HEK293 (cell line): ENCODE measurements around the gene GRIP1.
A peak's percentile ranks its signal among the peaks of the same experiment; 100 is the strongest.

Source experiments
- KLF16 ChIP-seq: fragments of 450-650 bp; formaldehyde crosslinking; IDR thresholded peaks from 2 replicates; pipeline ENCODE4 v1.5.1; 2017; ENCODE audit warnings: missing biosample characterization, missing genetic modification characterization
- KLF8 ChIP-seq: fragments of 450-650 bp; formaldehyde crosslinking; IDR thresholded peaks from 2 replicates; pipeline ENCODE4 v1.5.1; 2016; ENCODE audit warnings: missing biosample characterization, missing genetic modification characterization
- MYNN ChIP-seq: fragments of 450-650 bp; formaldehyde crosslinking; IDR thresholded peaks from 2 replicates; pipeline ENCODE4 v1.5.1; 2016; ENCODE audit warnings: missing biosample characterization, missing genetic modification characterization, borderline replicate concordance
- MZF1 ChIP-seq: fragments of 450-650 bp; formaldehyde crosslinking; IDR thresholded peaks from 2 replicates; pipeline ENCODE4 v1.5.1; 2017; ENCODE audit warnings: missing biosample characterization, missing genetic modification characterization, borderline replicate concordance
- PRDM10 ChIP-seq: fragments of 450-650 bp; formaldehyde crosslinking; IDR thresholded peaks from 2 replicates; pipeline ENCODE4 v1.5.1; 2016; ENCODE audit warnings: missing biosample characterization, missing genetic modification characterization
- RBAK ChIP-seq: fragments of 450-650 bp; formaldehyde crosslinking; IDR thresholded peaks from 2 replicates; pipeline ENCODE4 v1.5.1; 2016; ENCODE audit warnings: missing biosample characterization, missing genetic modification characterization
- SCRT2 ChIP-seq: fragments of 450-650 bp; formaldehyde crosslinking; IDR thresholded peaks from 2 replicates; pipeline ENCODE4 v1.5.1; 2016; ENCODE audit warnings: missing biosample characterization, missing genetic modification characterization
- SP2 ChIP-seq: fragments of 450-650 bp; formaldehyde crosslinking; IDR thresholded peaks from 2 replicates; pipeline ENCODE4 v1.5.1; 2016; ENCODE audit warnings: missing biosample characterization, missing genetic modification characterization
- ZEB2 ChIP-seq: fragments of 450-650 bp; formaldehyde crosslinking; IDR thresholded peaks from 2 replicates; pipeline ENCODE4 v1.5.1; 2016; ENCODE audit warnings: missing biosample characterization, missing genetic modification characterization
- ZNF121 ChIP-seq: fragments of 450-650 bp; formaldehyde crosslinking; IDR thresholded peaks from 2 replicates; pipeline ENCODE4 v1.5.1; 2016; ENCODE audit warnings: missing biosample characterization, missing genetic modification characterization
- ZNF23 ChIP-seq: fragments of 450-650 bp; formaldehyde crosslinking; IDR thresholded peaks from 2 replicates; pipeline ENCODE4 v1.5.1; 2016; ENCODE audit warnings: missing biosample characterization, missing genetic modification characterization, borderline replicate concordance
- ZNF274 ChIP-seq, 2 experiments: fragments of 200-500 bp in 1 of 2; fragments of 450-650 bp in 1 of 2; sonication (Bioruptor generic) in 1 of 2; formaldehyde crosslinking in 1 of 2; IDR thresholded peaks; 2 replicates each; pipeline versions ENCODE4 v1.5.1 to v1.6.1; 2014 to 2016; ENCODE audit warnings: borderline replicate concordance in 1 of 2, inconsistent platforms in 1 of 2, low read length in 1 of 2, missing biosample characterization in 1 of 2, missing genetic modification characterization in 1 of 2
- ZNF394 ChIP-seq: fragments of 450-650 bp; formaldehyde crosslinking; IDR thresholded peaks from 2 replicates; pipeline ENCODE4 v1.5.1; 2016; ENCODE audit warnings: missing biosample characterization, missing genetic modification characterization, mild to moderate bottlenecking, moderate library complexity, borderline replicate concordance
- ZNF416 ChIP-seq: fragments of 450-650 bp; formaldehyde crosslinking; IDR thresholded peaks from 2 replicates; pipeline ENCODE4 v1.5.1; 2016; ENCODE audit warnings: missing biosample characterization, missing genetic modification characterization
- ZNF514 ChIP-seq: fragments of 450-650 bp; formaldehyde crosslinking; IDR thresholded peaks from 2 replicates; pipeline ENCODE4 v1.5.1; 2016; ENCODE audit warnings: missing biosample characterization, missing genetic modification characterization
- ZNF555 ChIP-seq: fragments of 450-650 bp; formaldehyde crosslinking; conservative IDR thresholded peaks from 2 replicates; pipeline ENCODE4 v1.5.1; 2017; ENCODE audit warnings: missing biosample characterization, mild to moderate bottlenecking, missing genetic modification characterization, inconsistent platforms
- ZNF777 ChIP-seq: fragments of 450-650 bp; formaldehyde crosslinking; IDR thresholded peaks from 2 replicates; pipeline ENCODE4 v1.5.1; 2017; ENCODE audit warnings: missing biosample characterization, missing genetic modification characterization, borderline replicate concordance
- ZNF837 ChIP-seq: fragments of 450-650 bp; formaldehyde crosslinking; IDR thresholded peaks from 2 replicates; pipeline ENCODE4 v1.5.1; 2016; ENCODE audit warnings: missing biosample characterization, missing genetic modification characterization
- TF ChIP-seq, protein P1 (sequence below): fragments of 450-650 bp; formaldehyde crosslinking; IDR thresholded peaks from 2 replicates; pipeline ENCODE4 v1.5.1; 2016; ENCODE audit warnings: missing biosample characterization, missing genetic modification characterization, borderline replicate concordance
- TF ChIP-seq, protein P2 (sequence below): fragments of 450-650 bp; formaldehyde crosslinking; IDR thresholded peaks from 2 replicates; pipeline ENCODE4 v1.5.1; 2016; ENCODE audit warnings: missing biosample characterization, missing genetic modification characterization, borderline replicate concordance
- TF ChIP-seq, protein P3 (sequence below): fragments of 450-650 bp; formaldehyde crosslinking; IDR thresholded peaks from 2 replicates; pipeline ENCODE4 v1.5.1; 2016; ENCODE audit warnings: missing biosample characterization, missing genetic modification characterization, borderline replicate concordance

The GRIP1 gene

GRCh38 chr12:66644151-66644550 lies 34.7 kb downstream of the GRIP1 start (continued):
- TF ChIP-seq, protein P1, sequence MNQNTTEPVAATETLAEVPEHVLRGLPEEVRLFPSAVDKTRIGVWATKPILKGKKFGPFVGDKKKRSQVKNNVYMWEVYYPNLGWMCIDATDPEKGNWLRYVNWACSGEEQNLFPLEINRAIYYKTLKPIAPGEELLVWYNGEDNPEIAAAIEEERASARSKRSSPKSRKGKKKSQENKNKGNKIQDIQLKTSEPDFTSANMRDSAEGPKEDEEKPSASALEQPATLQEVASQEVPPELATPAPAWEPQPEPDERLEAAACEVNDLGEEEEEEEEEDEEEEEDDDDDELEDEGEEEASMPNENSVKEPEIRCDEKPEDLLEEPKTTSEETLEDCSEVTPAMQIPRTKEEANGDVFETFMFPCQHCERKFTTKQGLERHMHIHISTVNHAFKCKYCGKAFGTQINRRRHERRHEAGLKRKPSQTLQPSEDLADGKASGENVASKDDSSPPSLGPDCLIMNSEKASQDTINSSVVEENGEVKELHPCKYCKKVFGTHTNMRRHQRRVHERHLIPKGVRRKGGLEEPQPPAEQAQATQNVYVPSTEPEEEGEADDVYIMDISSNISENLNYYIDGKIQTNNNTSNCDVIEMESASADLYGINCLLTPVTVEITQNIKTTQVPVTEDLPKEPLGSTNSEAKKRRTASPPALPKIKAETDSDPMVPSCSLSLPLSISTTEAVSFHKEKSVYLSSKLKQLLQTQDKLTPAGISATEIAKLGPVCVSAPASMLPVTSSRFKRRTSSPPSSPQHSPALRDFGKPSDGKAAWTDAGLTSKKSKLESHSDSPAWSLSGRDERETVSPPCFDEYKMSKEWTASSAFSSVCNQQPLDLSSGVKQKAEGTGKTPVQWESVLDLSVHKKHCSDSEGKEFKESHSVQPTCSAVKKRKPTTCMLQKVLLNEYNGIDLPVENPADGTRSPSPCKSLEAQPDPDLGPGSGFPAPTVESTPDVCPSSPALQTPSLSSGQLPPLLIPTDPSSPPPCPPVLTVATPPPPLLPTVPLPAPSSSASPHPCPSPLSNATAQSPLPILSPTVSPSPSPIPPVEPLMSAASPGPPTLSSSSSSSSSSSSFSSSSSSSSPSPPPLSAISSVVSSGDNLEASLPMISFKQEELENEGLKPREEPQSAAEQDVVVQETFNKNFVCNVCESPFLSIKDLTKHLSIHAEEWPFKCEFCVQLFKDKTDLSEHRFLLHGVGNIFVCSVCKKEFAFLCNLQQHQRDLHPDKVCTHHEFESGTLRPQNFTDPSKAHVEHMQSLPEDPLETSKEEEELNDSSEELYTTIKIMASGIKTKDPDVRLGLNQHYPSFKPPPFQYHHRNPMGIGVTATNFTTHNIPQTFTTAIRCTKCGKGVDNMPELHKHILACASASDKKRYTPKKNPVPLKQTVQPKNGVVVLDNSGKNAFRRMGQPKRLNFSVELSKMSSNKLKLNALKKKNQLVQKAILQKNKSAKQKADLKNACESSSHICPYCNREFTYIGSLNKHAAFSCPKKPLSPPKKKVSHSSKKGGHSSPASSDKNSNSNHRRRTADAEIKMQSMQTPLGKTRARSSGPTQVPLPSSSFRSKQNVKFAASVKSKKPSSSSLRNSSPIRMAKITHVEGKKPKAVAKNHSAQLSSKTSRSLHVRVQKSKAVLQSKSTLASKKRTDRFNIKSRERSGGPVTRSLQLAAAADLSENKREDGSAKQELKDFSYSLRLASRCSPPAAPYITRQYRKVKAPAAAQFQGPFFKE: no peak
- TF ChIP-seq ZNF514 (tag by site-specific recombination) (no peak), ZNF416 (no peak), RBAK (no peak), ZNF121 (tag by site-specific recombination) (no peak), KLF8 (tag by site-specific recombination) (no peak), ZEB2 (tag by site-specific recombination) (0 out of 2 replicates have a peak, but pooled peaks have one; percentile 25), ZNF555 (tag by site-specific recombination) (no peak), KLF16 (no peak), ZNF274 (IDR thresholded peaks at IDR 0.05; ENCODE audit: low read length) (no peak), ZNF274 (tag by site-specific recombination; IDR thresholded peaks at IDR 0.05; ENCODE audit: borderline replicate concordance) (no peak), PRDM10 (tag by site-specific recombination) (peak; percentile 52), SCRT2 (tag by site-specific recombination) (0 out of 2 replicates have a peak, but pooled peaks have one; percentile 19), ZNF837 (no peak), SP2 (tag by site-specific recombination) (no peak), MYNN (tag by site-specific recombination) (no peak), ZNF777 (no peak), ZNF23 (tag by site-specific recombination) (no peak), MZF1 (no peak), ZNF394 (tag by site-specific recombination) (no peak)
- TF ChIP-seq, protein P2, sequence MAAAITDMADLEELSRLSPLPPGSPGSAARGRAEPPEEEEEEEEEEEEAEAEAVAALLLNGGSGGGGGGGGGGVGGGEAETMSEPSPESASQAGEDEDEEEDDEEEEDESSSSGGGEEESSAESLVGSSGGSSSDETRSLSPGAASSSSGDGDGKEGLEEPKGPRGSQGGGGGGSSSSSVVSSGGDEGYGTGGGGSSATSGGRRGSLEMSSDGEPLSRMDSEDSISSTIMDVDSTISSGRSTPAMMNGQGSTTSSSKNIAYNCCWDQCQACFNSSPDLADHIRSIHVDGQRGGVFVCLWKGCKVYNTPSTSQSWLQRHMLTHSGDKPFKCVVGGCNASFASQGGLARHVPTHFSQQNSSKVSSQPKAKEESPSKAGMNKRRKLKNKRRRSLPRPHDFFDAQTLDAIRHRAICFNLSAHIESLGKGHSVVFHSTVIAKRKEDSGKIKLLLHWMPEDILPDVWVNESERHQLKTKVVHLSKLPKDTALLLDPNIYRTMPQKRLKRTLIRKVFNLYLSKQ (tag by site-specific recombination): no peak
- TF ChIP-seq, protein P3, sequence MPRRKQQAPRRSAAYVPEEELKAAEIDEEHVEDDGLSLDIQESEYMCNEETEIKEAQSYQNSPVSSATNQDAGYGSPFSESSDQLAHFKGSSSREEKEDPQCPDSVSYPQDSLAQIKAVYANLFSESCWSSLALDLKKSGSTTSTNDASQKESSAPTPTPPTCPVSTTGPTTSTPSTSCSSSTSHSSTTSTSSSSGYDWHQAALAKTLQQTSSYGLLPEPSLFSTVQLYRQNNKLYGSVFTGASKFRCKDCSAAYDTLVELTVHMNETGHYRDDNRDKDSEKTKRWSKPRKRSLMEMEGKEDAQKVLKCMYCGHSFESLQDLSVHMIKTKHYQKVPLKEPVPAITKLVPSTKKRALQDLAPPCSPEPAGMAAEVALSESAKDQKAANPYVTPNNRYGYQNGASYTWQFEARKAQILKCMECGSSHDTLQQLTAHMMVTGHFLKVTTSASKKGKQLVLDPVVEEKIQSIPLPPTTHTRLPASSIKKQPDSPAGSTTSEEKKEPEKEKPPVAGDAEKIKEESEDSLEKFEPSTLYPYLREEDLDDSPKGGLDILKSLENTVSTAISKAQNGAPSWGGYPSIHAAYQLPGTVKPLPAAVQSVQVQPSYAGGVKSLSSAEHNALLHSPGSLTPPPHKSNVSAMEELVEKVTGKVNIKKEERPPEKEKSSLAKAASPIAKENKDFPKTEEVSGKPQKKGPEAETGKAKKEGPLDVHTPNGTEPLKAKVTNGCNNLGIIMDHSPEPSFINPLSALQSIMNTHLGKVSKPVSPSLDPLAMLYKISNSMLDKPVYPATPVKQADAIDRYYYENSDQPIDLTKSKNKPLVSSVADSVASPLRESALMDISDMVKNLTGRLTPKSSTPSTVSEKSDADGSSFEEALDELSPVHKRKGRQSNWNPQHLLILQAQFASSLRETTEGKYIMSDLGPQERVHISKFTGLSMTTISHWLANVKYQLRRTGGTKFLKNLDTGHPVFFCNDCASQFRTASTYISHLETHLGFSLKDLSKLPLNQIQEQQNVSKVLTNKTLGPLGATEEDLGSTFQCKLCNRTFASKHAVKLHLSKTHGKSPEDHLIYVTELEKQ (tag by site-specific recombination): no peak
- TF ChIP-seq, all 188 proteins: peak for 14
